HG03103 (cell line): ENCODE measurements around the gene KEL.

Experiments used
- ATAC-seq: cut with Tn5 transposase; IDR thresholded peaks from one replicate; pipeline ENCODE4 v1.9.1; 2021; ENCODE audit warnings: low read depth; ENCODE audit not compliant: unreplicated experiment

KEL gene

GRCh38 chr7:142932386-142933091, 29.6 kb downstream of the KEL start:
- no peak for ATAC-seq

GRCh38 chr7:142930126-142930730, 31.9 kb downstream of the KEL start:
- no peak for ATAC-seq

GRCh38 chr7:142927949-142928348, 34.2 kb downstream of the KEL start:
- ATAC-seq = no peak

- ATAC-seq = peak; percentile 48
These were observed 34.9 kb downstream of the KEL start for GRCh38 chr7:142927085-142927745.

GRCh38 chr7:142925413-142925812, 36.8 kb downstream of the KEL start:
- ATAC-seq = peak; percentile 52

GRCh38 chr7:142923391-142923790, 38.8 kb downstream of the KEL start:
- ATAC-seq = no peak

- ATAC-seq = no peak
These were observed 42.5 kb downstream of the KEL start for GRCh38 chr7:142919656-142920055.

- no peak for ATAC-seq
These were observed 43.3 kb downstream of the KEL start for GRCh38 chr7:142918901-142919300.

GRCh38 chr7:142917447-142917846, 44.7 kb downstream of the KEL start:
- no peak for ATAC-seq

- ATAC-seq = no peak
These were observed 45.7 kb downstream of the KEL start for GRCh38 chr7:142916508-142916907.

- ATAC-seq = no peak
These were observed 46.8 kb downstream of the KEL start for GRCh38 chr7:142915315-142915714.

- ATAC-seq = no peak
These were observed 48.0 kb downstream of the KEL start for GRCh38 chr7:142914121-142914520.

- no peak for ATAC-seq
These were observed 48.6 kb downstream of the KEL start for GRCh38 chr7:142913566-142913965.

- no peak for ATAC-seq
These were observed 49.1 kb downstream of the KEL start for GRCh38 chr7:142913051-142913450.

GRCh38 chr7:142910481-142910880, 51.7 kb downstream of the KEL start:
- no peak for ATAC-seq

GRCh38 chr7:142910031-142910433, 52.1 kb downstream of the KEL start:
- ATAC-seq = no peak

GRCh38 chr7:142908921-142909890, 53.0 kb downstream of the KEL start:
- no peak for ATAC-seq

GRCh38 chr7:142908290-142908689, 53.9 kb downstream of the KEL start:
- no peak for ATAC-seq

- no peak for ATAC-seq
These were observed 55.5 kb downstream of the KEL start for GRCh38 chr7:142906643-142907042.

GRCh38 chr7:142905759-142906158, 56.4 kb downstream of the KEL start:
- no peak for ATAC-seq

GRCh38 chr7:142904128-142904527, 58.0 kb downstream of the KEL start:
- no peak for ATAC-seq
